Activated T-cell treated with anti-CD3 and anti-CD28 coated beads, Interleukin-2, amount 50 U/mL, for 48 hours (primary cell): ENCODE results near the gene ZNF792.
"Not testable (repeated sequence)": the region's sequence is repeated elsewhere in the genome, so short reads cannot be mapped to it uniquely, and the experiment has no call there.

Experiments
- DNase-seq, 2 experiments: peaks; one replicate each; pipeline ENCODE4 v3.0.0-alpha.2; 2020

The ZNF792 gene

DNA sequence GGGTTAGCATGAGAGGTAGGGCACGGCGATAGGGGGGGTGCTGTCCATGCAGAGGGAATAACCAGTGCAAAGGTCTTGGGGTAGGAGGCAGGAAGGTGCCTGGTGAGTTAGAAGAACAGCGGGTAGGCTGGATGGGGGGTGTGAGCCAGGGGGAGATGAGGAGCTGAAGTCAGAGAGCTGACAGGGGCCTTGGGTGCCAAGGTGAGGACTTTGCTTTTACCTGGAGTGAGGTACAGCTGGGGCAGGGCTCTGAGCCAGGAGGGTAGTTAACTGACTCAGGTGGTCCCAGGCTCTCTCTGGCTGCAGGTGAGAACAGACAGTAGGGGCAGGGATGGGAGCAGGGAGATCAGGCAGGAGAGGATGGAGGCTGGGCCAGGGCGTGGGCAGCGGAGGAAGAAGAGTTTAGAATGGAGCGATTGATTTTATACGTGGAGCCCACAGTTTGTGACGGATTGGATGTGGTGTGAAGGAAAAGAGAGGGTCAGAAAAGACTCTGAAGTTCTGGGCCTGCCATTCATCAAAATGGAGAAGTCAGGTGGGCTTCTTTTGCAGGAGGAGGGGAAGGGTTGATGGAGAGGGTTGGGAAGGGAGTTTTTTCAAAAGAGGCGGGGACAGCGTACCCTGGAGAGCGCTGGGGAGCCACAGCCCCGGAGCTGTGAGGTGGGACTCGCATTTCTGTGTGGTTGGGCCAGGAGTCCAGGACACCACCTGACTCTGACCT lies 34.9 kb upstream of the ZNF792 start:
- DNase-seq = peak in 1 of 2 experiments; percentile 44

GRCh38 chr19:34998224-34998623 lies 34.2 kb upstream of the ZNF792 start:
- not testable (repeated sequence) for DNase-seq

DNA sequence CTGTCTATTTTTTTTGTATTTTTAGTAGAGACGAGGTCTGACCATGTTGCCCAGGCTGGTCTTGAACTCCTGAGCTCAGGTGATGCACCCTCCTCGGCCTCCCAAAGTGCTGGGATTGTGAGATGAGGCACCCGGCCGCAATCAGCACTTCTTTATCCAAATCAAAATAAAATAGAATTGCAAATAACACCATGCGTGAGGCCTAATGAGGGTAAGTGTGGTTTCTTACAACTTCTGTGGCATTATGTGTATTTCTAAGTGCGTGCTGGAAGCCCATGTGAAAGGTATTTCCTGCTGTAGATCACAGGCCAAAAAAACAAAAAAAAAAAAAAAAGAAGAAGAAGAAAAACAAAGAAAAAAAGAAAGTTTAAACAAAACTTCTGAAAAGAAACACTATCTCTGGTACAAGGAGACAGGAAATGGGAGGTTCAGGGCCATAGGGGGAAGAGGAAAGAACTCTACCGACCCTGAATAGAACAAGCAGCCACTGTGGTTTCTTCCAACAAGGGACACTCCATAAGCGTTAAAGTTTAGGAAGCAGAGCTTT lies 33.1 kb upstream of the ZNF792 start:
- peak in 1 of 2 experiments; percentile 40 for DNase-seq

- DNase-seq = no peak
Measured at GRCh38 chr19:34995551-34995950, 31.5 kb upstream of the ZNF792 start.

DNA sequence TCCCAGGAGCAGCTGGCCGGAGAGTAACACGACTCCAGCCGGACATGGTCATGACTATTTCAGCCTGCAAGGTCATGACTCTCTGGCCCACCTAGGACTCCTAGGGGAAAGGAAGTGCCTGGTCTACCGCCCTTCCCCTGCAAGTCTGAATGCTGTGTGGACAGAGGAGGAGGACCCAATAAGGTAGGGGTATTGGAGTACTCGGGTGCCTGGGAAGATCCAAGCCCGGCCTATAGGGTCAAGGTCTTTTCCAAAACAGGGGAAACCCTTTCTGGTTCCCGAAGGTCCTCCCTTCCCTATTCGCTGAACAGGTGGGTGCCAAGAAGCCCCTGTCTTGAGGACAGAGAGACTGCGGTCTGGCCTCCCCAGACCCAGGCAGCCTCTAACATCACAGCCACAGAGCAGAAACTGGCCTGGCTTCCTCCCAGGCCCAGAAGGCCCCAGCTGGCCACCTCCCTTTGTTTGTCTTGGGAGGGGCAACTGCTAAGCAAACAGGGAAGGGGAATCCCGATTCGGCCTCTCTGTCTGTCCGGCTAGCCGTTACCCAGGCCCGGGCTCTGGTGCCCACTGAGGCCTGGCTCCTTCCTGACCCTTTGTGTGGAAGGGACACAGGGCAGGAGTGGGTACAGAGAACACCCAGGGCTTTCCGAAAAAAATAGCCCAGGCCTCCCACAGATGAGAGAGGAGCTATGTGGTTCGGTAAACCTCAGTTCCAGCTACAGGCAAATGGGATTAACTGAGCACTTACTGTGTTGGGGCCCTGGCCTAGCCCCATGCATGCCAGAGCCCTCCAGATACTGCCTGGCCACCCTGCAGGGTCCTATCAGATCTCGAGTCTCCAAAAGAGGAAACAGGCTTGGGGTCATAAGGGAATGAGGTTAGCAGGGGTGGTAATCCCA lies 30.9 kb upstream of the ZNF792 start:
- no peak for DNase-seq

DNA sequence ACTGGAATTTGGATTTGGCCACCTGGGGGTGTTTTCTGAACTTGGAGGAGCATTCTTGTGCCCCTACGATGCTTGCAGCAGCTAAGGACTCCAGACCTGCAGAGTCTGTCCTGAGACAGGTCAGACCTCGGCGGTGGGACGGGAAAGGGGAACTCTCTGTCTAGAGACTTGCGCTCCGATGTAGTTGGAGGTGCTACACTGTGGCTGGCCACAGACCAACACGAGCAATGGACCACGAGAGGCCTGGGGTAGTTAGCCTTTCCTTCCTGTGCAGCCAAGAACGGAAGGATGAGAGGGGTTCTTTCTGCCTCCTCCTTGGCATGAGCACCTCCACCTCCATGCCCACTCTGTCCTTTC lies 30.2 kb upstream of the ZNF792 start:
- no peak for DNase-seq

GRCh38 chr19:34992582-34992981 lies 28.6 kb upstream of the ZNF792 start:
- peak; percentile 44 to 47 for DNase-seq

- no peak for DNase-seq
Measured at GRCh38 chr19:34991542-34992333, 27.7 kb upstream of the ZNF792 start.

- peak; percentile 79 to 80 for DNase-seq
Measured at GRCh38 chr19:34990578-34991192, 26.7 kb upstream of the ZNF792 start.

- peak; percentile 44 to 49 for DNase-seq
Measured at GRCh38 chr19:34989298-34989697, 25.3 kb upstream of the ZNF792 start.

DNA sequence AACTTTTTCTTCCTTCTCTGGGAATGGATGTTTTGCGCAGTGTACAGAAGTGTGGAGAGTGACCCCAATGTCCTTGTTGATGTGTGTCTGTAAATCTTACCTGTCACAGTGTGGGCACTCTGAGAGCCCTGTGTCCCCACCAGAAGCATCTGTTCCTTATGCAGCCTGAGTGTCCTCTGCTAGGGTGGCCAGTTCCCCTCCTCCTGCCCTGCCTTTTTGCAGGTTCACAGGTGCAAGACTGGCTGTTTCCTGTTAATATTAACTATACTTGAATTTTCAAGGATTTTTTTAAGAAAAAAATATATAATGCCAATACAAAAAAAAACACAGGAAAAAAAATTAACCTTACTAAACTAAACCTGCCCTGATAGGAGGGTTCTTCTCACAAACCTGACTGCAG lies 24.1 kb upstream of the ZNF792 start:
- DNase-seq = no peak

DNA sequence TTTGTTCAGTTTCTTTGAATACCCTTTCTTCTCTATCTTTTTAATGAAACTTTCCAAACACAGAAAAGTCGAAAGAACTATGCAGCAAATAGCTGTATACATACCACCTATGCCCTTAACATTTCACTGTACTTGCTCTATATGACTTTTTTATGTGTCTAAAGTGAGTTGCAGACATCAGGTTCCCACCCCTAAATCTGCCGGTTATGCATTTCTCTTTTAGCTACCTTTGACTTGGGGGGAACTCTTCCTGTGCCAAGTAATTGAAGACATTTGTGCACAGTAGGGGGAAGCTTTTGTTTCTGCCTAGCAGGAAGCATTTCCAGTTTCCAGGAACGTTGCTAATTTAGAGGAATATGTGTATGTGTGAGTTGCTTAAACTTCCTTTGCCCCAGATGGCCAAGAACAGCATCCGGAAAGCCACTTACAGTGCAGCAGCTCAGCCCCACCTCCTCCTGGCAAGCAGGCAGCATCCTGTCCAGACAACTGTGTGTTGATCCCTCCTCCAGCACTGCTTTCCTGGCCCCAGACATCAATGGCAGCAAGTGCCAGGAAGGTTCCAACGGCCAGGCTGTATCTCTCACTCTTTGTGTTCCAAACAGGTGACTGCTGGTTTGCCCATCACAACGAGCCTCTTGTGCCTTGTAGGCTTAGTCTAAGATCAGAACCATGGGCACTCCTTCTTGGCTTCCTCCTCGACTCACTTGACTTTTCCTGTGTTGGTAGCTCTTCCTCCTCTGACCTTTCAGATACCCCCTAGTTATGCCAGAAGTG lies 21.4 kb upstream of the ZNF792 start:
- peak; percentile 54 to 65 for DNase-seq

DNA sequence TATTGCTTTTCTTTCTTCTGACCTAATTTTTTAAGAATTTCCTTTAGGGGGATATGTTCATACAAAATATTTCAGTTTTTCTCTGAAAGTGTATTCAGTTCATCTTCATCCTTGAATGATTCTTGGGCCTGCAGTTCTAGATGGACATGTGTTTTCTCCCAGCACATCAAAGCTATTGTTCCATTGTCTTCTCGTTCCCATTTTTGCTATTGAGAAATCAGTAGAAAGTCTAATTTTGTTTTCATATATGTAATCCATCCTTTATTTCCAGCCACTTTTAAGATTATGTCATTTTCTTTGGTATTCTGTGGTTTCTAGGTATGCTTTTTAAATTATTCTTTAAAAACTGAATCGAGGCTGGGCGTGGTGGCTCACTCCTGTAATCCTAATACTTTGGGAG lies 20.3 kb upstream of the ZNF792 start:
- no peak for DNase-seq

DNA sequence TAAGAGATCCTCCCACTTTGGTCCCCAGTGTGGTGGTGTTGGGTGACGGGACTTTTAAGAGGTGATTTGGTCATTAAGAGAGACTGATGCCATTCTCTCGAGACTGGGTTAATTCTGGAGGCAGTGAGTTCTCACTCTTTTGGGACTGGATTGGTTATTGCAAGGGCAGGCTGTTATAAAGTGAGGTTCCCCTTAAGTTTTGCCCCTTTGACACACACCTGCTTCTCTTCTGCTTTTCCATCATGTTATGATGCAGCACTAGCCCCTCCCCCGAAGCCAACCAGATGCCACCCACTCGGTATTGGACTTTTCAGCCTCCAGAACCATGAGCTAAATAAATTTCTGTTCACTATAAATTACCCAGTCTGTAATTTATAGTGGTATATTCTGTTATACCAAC lies 19.8 kb upstream of the ZNF792 start:
- no peak for DNase-seq

DNA sequence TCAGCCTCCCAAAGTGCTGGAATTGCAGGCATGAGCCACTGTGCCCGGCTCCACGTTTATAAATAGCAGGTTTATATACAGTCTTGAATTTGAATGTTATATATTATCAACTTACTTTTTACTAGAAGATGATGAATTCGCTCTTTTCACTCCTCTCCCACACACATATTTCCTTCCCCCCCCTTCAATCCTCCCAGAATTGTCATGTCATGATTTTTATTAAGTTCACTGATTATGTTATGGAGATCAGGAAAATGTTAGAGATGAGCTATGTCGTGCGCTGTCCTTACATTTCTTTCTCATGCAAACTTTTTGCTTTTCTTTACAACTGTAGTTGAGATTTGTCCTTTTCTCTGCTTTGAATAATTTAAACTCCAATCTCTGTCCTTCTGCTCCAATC lies 18.2 kb upstream of the ZNF792 start:
- no peak for DNase-seq

GRCh38 chr19:34979819-34980640 lies 16.0 kb upstream of the ZNF792 start:
- DNase-seq = no peak

DNA sequence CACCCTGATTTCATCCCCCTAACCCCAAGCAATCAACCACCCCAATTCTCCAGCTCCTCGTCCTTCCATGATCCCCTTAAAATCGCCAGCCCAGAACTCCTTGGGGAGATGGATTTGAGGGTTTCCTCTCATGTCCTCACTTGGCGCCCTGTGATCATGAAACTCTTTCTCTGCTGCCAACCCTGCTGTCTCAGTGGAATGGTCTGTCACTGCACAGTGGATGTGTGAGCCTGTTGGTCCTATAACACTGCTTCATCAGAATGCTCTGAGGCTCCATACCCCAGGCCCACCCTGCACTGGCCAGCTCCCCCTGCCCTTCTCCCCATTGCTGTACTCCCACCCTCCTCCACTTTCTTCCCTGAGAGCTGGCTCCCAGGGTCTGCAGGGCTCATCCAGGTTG lies 12.6 kb upstream of the ZNF792 start:
- DNase-seq = peak in 1 of 2 experiments; percentile 17

DNA sequence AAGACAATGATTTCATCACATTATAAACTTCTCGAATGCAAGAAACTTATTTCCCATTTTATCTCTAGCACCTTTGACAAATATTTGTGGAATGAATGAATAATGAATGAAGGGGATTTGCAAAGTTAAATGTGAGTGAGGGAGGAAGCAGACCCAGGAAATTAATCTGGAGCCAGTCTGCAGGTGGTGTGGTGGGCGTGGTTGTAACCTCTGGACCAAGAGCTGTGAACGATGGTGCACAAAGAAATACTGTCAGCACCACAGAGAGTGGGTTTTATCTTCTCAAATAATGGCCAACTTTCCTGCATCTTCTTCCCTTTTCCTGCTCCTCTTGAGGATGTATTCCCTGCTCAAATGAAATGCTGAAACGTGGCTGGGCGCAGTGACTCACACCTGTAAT lies 11.0 kb upstream of the ZNF792 start:
- DNase-seq = peak in 1 of 2 experiments; percentile 17

DNA sequence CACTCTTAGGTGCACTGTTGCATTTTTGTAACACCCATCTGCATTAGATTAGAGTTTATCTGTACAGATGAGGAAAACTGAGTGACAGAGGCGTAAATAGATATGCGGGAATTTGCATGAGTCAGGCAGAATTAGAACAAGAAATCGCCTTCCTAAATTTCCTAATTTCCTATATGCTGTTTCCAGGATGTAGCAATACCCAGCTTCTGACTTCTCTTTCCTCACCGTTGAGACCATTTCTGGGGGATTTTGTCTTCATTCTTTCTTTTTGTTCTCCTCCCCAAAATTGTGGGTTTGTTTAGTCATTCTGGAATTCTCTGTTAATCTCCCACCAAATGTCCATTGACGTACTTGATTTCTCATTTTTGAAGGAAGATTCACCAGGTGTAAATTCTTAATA lies 10.6 kb upstream of the ZNF792 start:
- DNase-seq = no peak

DNA sequence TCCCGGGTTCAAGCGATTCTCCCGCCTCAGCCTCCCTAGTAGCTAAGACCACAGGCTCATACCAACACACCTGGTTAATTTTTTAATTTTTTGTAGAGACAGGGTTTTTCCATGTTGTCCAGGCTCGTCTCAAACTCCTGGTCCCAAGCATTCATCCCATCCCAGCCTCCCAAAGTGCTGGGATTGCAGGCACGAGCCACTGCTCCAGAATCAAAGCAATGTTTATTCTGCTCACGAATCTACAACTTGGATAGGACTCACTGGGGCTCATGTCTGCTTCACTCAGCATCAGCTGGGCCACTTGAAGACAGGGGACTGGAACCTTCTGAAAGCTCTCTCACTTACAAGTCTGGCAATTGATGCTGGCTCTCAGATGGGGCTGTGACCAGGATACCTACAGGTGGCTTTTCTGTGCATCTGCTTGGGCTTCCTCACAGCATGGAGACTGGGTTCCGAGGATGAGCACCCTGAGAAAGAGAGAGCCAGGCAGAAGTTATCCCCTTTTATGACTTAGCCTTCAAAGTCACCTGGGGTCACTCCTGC lies 8.2 kb upstream of the ZNF792 start:
- no peak for DNase-seq
